ENCODE measurements around the gene TTC17.
"Not testable (repeated sequence)": the region's sequence is repeated elsewhere in the genome, so short reads cannot be mapped to it uniquely, and the experiment has no call there.

Gene TTC17

GRCh38 chr11:43462359-43462758 lies 103.6 kb downstream of the TTC17 start:
- DNase-seq: no peak

GRCh38 chr11:43467958-43468357 lies 109.2 kb downstream of the TTC17 start:
- no peak for DNase-seq

DNA sequence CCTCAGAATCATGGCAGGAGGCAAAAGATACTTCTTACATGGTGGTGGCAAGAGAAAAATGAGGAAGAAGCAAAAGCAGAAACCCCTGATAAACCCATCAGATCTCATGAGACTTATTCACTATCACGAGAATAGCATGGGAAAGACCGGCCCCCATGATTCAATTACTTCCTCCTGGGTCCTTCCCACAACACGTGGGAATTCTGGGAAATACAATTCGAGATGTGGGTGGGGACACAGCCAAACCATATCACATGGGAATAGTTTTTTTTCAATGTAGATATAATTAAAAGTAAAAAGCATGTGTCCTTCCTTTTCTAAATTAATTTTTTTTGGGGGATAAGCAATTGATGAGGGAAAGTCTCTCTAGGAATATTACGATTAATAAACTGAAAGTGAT lies 118.8 kb downstream of the TTC17 start:
- DNase-seq: not testable (repeated sequence)

DNA sequence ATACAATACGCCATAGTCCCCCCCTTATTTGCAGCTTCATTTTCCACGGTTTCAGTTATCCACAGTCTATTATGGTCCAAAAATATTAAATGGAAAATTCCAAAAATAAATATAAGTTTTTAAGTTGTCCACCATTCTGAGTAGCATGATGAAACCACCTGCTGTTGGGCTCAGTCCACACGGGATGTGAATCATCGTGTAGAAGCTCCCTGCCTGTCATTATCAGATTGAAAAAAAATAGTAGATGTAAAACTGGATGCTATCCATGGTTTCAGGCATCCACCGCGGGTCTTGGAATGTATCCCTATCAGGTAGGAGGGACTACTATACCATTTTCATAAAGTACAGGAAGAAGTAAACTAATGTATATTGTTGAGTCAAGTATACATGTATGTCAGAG lies 127.4 kb downstream of the TTC17 start:
- no peak for DNase-seq

GRCh38 chr11:43489869-43490465 lies 131.2 kb downstream of the TTC17 start:
- DNase-seq: no peak

DNA sequence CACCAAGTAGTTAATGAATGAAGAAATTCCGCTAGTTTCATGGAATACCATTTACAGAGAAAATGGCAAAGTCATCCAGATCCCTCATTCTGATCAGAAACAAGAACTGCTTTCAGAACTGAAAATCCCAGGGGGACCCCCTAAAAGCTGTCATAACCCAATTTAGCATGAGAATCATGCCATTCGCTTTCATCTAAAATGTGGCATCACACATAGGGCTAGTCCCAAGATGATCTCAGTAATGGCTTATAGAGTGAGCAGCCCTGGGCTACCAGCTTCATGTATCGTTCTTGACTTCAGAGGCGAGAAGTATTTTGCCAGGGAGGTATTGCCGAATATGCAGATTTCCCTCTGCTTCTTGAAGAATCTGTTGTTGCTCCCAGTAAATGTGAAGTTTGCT lies 134.0 kb downstream of the TTC17 start:
- no peak for DNase-seq

- no peak for DNase-seq
These were observed 134.7 kb downstream of the TTC17 start for GRCh38 chr11:43493431-43493830.

DNA sequence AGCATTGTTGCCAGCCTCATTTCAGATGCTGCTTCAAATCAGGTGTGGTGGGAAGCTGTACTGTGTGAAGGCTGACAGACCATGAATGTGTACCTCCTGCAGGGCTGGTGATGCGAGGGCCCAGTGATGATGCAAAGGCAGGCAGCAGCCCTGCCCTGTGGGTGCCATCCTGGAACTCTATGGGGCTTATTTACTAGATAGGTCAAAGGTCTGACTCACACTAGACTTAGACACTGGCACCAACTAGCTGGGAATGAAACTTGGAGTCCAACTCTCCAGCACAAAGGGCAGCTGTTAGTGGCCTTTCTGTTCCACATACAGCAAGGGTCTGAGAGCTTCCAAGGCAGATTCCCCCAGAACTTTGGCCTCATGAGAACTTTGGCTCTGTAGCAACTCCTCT lies 138.4 kb downstream of the TTC17 start:
- DNase-seq: no peak

- no peak for DNase-seq
These were observed 139.8 kb downstream of the TTC17 start for GRCh38 chr11:43498561-43498960.

GRCh38 chr11:43503417-43503816 lies 144.7 kb downstream of the TTC17 start:
- DNase-seq: no peak

GRCh38 chr11:43504316-43504950 lies 145.7 kb downstream of the TTC17 start:
- no peak for DNase-seq

GRCh38 chr11:43505171-43505570 lies 146.5 kb downstream of the TTC17 start:
- DNase-seq: no peak

DNA sequence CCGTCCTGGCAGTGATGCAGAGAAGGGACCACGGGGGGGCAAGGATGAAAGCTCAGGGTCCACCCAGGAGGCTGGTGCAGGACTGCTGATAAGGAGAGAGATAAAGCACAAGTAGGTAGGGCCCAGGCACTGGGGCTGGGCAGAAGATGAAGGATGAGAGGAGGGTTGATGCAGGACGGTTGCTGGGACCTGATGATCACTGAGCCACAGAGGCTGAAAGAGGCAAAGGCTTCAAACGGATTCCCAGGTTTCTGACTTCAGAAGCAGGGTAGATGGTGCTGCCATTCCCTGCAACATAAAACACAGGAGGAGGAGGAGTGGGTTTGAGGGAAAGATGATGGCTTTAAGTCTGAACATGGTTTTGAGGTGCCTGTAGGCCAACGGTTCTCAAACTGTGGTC lies 148.5 kb downstream of the TTC17 start:
- no peak for DNase-seq

DNA sequence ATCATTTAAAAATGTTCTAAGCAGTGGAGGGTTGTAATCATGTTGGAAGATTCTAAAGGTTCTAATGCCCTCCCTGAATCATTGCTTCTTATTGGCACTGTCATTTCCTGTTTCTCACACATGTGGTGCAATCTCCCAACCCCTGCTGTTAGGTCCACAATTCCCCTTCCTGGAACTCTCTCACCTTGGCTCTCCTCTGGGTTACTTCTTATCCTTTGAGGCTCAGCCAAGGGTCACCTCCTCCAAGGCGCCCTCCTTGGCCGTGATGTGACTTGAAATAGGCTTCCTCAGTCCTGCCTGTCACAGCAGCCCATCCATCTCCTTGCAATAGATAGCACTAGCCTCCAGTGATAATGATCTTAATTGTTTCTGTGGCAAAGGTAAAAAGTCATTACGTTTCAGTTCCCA lies 149.8 kb downstream of the TTC17 start:
- DNase-seq: no peak

- no peak for DNase-seq
These were observed 153.2 kb downstream of the TTC17 start for GRCh38 chr11:43511959-43512358.

GRCh38 chr11:43515090-43515489 lies 156.4 kb downstream of the TTC17 start:
- no peak for DNase-seq

GRCh38 chr11:43516316-43516850 lies 157.7 kb downstream of the TTC17 start:
- no peak for DNase-seq

- DNase-seq: no peak
These were observed 158.8 kb downstream of the TTC17 start for GRCh38 chr11:43517518-43517917.

GRCh38 chr11:43518408-43519160 lies 159.9 kb downstream of the TTC17 start:
- no peak for DNase-seq

DNA sequence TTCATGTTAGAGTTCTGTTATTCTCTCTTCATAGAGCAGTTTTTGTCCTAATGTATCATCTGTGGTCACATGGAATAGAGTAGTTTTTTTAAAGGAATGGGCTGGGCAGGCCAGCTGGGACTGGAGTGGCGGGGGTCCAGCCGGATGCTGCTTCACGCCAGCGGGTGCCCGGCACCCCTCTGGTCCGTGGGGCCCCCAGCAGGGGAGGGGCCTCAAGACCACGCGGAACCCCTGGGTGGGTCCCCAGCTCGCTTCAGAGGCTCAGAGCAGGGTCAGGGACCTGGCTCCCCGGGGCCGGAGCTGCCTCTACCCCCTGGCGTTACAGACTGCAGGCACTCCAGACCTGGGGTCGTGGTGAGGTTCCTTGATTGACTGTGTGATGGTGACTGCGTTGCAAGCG lies 162.8 kb downstream of the TTC17 start:
- no peak for DNase-seq

DNA sequence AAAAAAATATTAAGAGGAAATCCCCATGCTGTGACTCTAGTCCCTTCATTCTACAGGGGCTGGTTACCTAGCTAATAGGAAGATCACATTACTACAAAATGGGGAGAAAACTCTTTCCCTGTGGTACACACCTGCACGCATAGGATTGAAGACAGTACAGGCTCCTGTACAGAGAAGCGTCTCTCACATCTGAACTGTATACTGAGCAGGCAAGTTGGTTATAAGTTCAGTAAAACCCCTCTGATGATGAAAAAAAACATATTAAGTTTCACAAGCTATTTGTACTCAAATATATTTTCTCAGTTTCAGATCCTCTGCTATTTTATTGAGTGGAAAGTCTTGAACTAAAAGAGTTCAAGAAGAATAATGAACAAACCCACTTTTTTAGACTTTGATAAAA lies 164.9 kb downstream of the TTC17 start:
- no peak for DNase-seq

DNA sequence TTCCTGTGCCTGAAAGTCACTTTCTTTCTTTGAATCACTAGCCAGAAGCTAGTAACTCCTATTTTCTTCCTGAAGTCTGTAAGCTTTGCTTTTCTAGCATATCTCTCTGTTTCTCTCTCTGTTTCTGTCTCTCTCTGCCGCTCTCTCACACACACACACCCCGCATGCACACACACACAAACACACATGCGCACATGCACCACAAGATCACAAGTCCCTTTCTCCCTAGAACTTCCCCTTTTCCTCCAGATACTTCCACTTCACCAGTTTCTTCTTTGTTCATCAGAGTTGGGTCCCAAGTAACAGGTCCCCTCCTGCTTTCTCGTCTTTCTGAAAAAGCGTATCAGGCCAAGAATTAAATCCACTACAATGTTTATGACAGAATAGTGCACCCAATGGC lies 173.3 kb downstream of the TTC17 start:
- DNase-seq: no peak

GRCh38 chr11:43537833-43538615 lies 179.3 kb downstream of the TTC17 start:
- no peak for DNase-seq
